GM12878 (cell line): ENCODE measurements around the gene FAM53B. TPM values are rescaled to one million over a fixed set of nuclear protein-coding genes. Genes with fewer than 3 reads are reported as not detected.

ENCODE experiments used
- ATAC-seq: fragments of 200-7000 bp; cut with Tn5 transposase; 3 replicates; pipeline ENCODE4 v1.9.1; 2020; ENCODE audit warnings: mild to moderate bottlenecking, moderate library complexity
- BruUV-seq: library from RNA; stranded (reverse); fragments of 400-500 nt; replicated peaks from 2 replicates; lab custom pipeline; 2021; lab: Mats Ljungman, UMichigan
- CTCF ChIA-PET: fragments of 300-600 bp; sonication (Branson Sonifier 250); formaldehyde crosslinking; extraction: SDS; loops from one replicate; lab custom pipeline; 2021; ENCODE audit warnings: inconsistent platforms; lab: Yijun Ruan, JAX
- POLR2A ChIA-PET: fragments of 350-600 bp; formaldehyde crosslinking; extraction: SDS; loops from one replicate; lab custom pipeline; 2021; ENCODE audit warnings: inconsistent platforms; lab: Charles Lee
- RAD21 ChIA-PET: fragments of 300-600 bp; sonication (Branson Sonifier 250); formaldehyde crosslinking; loops from one replicate; lab custom pipeline; 2023; ENCODE audit warnings: antibody characterized with exemption; ENCODE audit not compliant: unreplicated experiment; lab: Charles Lee
- SMC1A ChIA-PET: fragments of 300-600 bp; sonication (Branson Sonifier 250); formaldehyde crosslinking; loops from one replicate; lab custom pipeline; 2023; ENCODE audit not compliant: unreplicated experiment, uncharacterized antibody; lab: Charles Lee
- DNase-seq: peaks from one replicate; pipeline ENCODE4 v3.0.0-alpha.2; 2011; ENCODE audit warnings: low read depth, low spot score
- FAIRE-seq: peaks from 3 replicates; lab custom pipeline; 2011; peaks lifted over from hg19 to GRCh38; lab: Jason Lieb, UNC
- H2AFZ ChIP-seq: 2 replicates; pipeline ENCODE4 v1.6.0; 2011; ENCODE audit warnings: low read depth, low read length, control low read depth; ENCODE audit not compliant: control insufficient read depth
- H3K27ac ChIP-seq: 2 replicates; pipeline ENCODE4 v1.5.1; 2011; ENCODE audit warnings: control low read depth; ENCODE audit not compliant: control insufficient read depth, insufficient read depth
- H3K27me3 ChIP-seq, 2 experiments: replicated peaks in 1 of 2; 2 replicates each; pipeline versions ENCODE4 v1.6.0 to v1.6.1; 2011; ENCODE audit warnings: low read length in 1 of 2; ENCODE audit not compliant: control insufficient read depth in 2 of 2, insufficient read depth in 2 of 2
- H3K36me3 ChIP-seq, 2 experiments: 2 replicates each; pipeline ENCODE4 v1.5.1; 2011; ENCODE audit warnings: low read length in 1 of 2; ENCODE audit not compliant: control insufficient read depth in 2 of 2, insufficient read depth in 2 of 2
- H3K4me1 ChIP-seq: 2 replicates; pipeline ENCODE4 v1.6.1; 2011; ENCODE audit warnings: mild to moderate bottlenecking, low read length, moderate library complexity, mixed read lengths; ENCODE audit not compliant: control insufficient read depth, insufficient read depth
- H3K4me2 ChIP-seq: 2 replicates; pipeline ENCODE4 v1.6.0; 2011; ENCODE audit warnings: control low read depth; ENCODE audit not compliant: control insufficient read depth, insufficient read depth
- H3K4me3 ChIP-seq: fragments of 200-600 bp; sonication (generic); 2 replicates; pipeline ENCODE4 v1.5.1; 2016
- H3K79me2 ChIP-seq: 2 replicates; pipeline ENCODE4 v1.6.0; 2011; ENCODE audit warnings: low read length; ENCODE audit not compliant: control insufficient read depth, insufficient read depth
- H3K9ac ChIP-seq: 2 replicates; pipeline ENCODE4 v1.8.0; 2011; ENCODE audit warnings: low read length, control low read depth, mixed read lengths; ENCODE audit not compliant: control insufficient read depth, insufficient read depth
- H3K9me3 ChIP-seq: replicated peaks from 3 replicates; pipeline ENCODE4 v1.5.1; 2011; ENCODE audit warnings: mild to moderate bottlenecking, low read length; ENCODE audit not compliant: control insufficient read depth, insufficient read depth
- H4K20me1 ChIP-seq: 2 replicates; pipeline ENCODE4 v1.6.0; 2011; ENCODE audit not compliant: control insufficient read depth, insufficient read depth
- EED ChIP-seq: sonication (generic); IDR thresholded peaks from 2 replicates; pipeline ENCODE4 v1.6.1; 2016; ENCODE audit warnings: antibody characterized with exemption, low read depth
- EP300 ChIP-seq, 2 experiments: fragments of 150-350 bp in 1 of 2; IDR thresholded peaks; 2 replicates each; pipeline ENCODE4 v1.6.1; 2011 to 2012; ENCODE audit warnings: low read depth in 2 of 2, low read length in 2 of 2, borderline replicate concordance in 1 of 2, improper control_type of control experiment in 1 of 2, inconsistent platforms in 1 of 2; ENCODE audit not compliant: control insufficient read depth in 1 of 2
- EZH2 ChIP-seq: IDR thresholded peaks from 2 replicates; pipeline ENCODE4 v1.6.1; 2012; ENCODE audit warnings: low read depth, mild to moderate bottlenecking, control low read depth, inconsistent platforms, low read length, borderline replicate concordance; ENCODE audit not compliant: control insufficient read depth
- RELA ChIP-seq: fragments of 450-650 bp; IDR thresholded peaks from 2 replicates; pipeline ENCODE4 v1.8.0; 2014; ENCODE audit warnings: borderline replicate concordance; ENCODE audit not compliant: partially characterized antibody
- ZNF274 ChIP-seq: IDR thresholded peaks from one replicate; pipeline ENCODE4 v1.8.0; 2011; ENCODE audit not compliant: insufficient read length, insufficient read depth
- WGBS: methylation state at CpG from one replicate; pipeline ENCODE4 v1.1.6; 2016; ENCODE audit warnings: low lambda C conversion rate; ENCODE audit not compliant: insufficient replicate concordance, insufficient coverage; ENCODE audit errors: missing lambda C conversion rate; 5-methylcytosine and 5-hydroxymethylcytosine counted together
- in situ Hi-C: fragments of 300-500 bp; cut with MboI; formaldehyde crosslinking; loops from 9 replicates; pipeline ENCODE4 v1.14.3; 2018; ENCODE audit warnings: mixed read lengths
- intact Hi-C: fragments of 100-400 bp; cut with micrococcal nuclease; formaldehyde crosslinking; loops from one replicate; pipeline ENCODE4 v1.14.2; 2022; ENCODE audit not compliant: unreplicated experiment
- polyA plus RNA-seq, 11 experiments: library from polyadenylated mRNA; depleted of rRNA in 4 of 11; unstranded in 6 of 11; stranded (reverse) in 5 of 11; fragments of >200 nt; fragmentation: Nextera tagmentation in 4 of 11; fragmentation: Illumina TruSeq in 1 of 11; extraction: Ambion mirVana in 4 of 11; extraction: Trizol in 1 of 11; gene quantifications; 1 replicate in 1 of 11; 2 replicates in 10 of 11; pipeline versions ENCODE4 v1.2.1 to v1.2.3, GENCODE V29; 2011 to 2016; ENCODE audit warnings: inconsistent platforms in 2 of 11, missing spikeins in 2 of 11, low read depth in 1 of 11
- total RNA-seq, 4 experiments: library from RNA; depleted of rRNA in 3 of 4; stranded (reverse); fragments of >200 nt in 3 of 4; fragmentation: Illumina TruSeq in 1 of 4; extraction: Trizol in 1 of 4; gene quantifications; 2 replicates each; pipeline versions ENCODE4 v1.2.1 to v1.2.3, GENCODE V29; 2013 to 2021

Gene FAM53B
- total and polyA plus RNA-seq, 10 of the 15 experiments (the other 5 are each of a cell fraction or from before 2014, with no cell fraction given): 0.05 to 26.3 (median 8.1) TPM

GRCh38 chr10:124698545-124699469 is 45.4 kb downstream of the FAM53B start:
- in situ Hi-C loops: no loop called here

More at GRCh38 chr10:124698545-124699469, 45.4 kb downstream of the FAM53B start:
- intact Hi-C loops: no loop called here
- SMC1A ChIA-PET: interaction anchor here (3.2 to 3.8 kb wide), 4 partner anchors 19 to 42 kb away, joined by 16 to 115 read pairs (median 41); no protein-coding TSS in a partner anchor
- Histone ChIP-seq H3K36me3 (peaks cover 0 to 17% of the 10 kb centered on the region in 2 experiments; a peak in 3 of 4 replicates), H2AFZ (no peak overlapping the region), H3K4me2 (0 out of 2 replicates have a peak overlapping the region, but pooled peaks have one; percentile 8), H3K4me3 (no peak overlapping the region), H3K27ac (peak overlapping the region; percentile 94), H3K27me3 (no peaks in the 10 kb centered on the region), H3K9ac (no peak overlapping the region), H3K4me1 (peaks cover 71% of the 10 kb centered on the region), H4K20me1 (no peaks in the 10 kb centered on the region), H3K9me3 (no peaks in the 10 kb centered on the region), H3K79me2 (peaks cover 19% of the 10 kb centered on the region)
- RAD21 ChIA-PET: interaction anchor here (2.9 to 14.0 kb wide), 5 partner anchors 11 to 42 kb away, joined by 14 to 266 read pairs (median 58); no protein-coding TSS in a partner anchor
- CTCF ChIA-PET: interaction anchor here (1.1 to 6.1 kb wide), 5 partner anchors 19 to 67 kb away, joined by 3 to 74 read pairs (median 4); no protein-coding TSS in a partner anchor
- no TSS peak for BruUV-seq
- DNase-seq (no peak), ATAC-seq (no peak), FAIRE-seq (no peak)
- WGBS: 75% methylated on average over 18 of the region's 18 CpGs
- POLR2A ChIA-PET: interaction anchor here (1.1 to 3.8 kb wide), 3 partner anchors 11 to 43 kb away, joined by 3 to 54 read pairs (median 41); no protein-coding TSS in a partner anchor
- 0 out of 4 replicates have a peak, but pooled peaks of 1 of the 2 experiments have one; percentile 1 for TF ChIP-seq EP300 (IDR thresholded peaks at IDR 0.05; ENCODE audit: borderline replicate concordance in 1 of 2, control insufficient read depth in 1 of 2, low read depth in 2 of 2, low read length in 2 of 2)
- no peak for TF ChIP-seq ZNF274
- no peak for TF ChIP-seq EED
- TF ChIP-seq RELA: no peak
- TF ChIP-seq EZH2: no peak
